GM13977 (cell line): ENCODE results near the gene UBXN2A.
A peak's percentile ranks its signal among the peaks of the same experiment; 100 is the strongest.

Source experiments
- DNase-seq: peaks from one replicate; pipeline ENCODE4 v3.0.0; 2012; ENCODE audit warnings: low spot score
- CTCF ChIP-seq: IDR thresholded peaks from 2 replicates; pipeline ENCODE4 v1.5.1; 2012; ENCODE audit warnings: mild to moderate bottlenecking, control low read depth; ENCODE audit not compliant: insufficient read depth; ENCODE audit errors: extremely low read depth, missing control alignments
- in situ Hi-C: fragments of 300-500 bp; cut with MboI; formaldehyde crosslinking; loops from one replicate; pipeline ENCODE4 v1.12.0; 2022; ENCODE audit warnings: low sequenced_read_pairs, low pct_unique_long_range_greater_than_20kb, mixed read lengths, inconsistent platforms; ENCODE audit not compliant: unreplicated experiment

Gene UBXN2A

GRCh38 chr2:23993736-23994269 lies 53.5 kb downstream of the UBXN2A start:
- in situ Hi-C loops = no loop called here
- DNase-seq = no peak
- no peak for TF ChIP-seq CTCF

DNA sequence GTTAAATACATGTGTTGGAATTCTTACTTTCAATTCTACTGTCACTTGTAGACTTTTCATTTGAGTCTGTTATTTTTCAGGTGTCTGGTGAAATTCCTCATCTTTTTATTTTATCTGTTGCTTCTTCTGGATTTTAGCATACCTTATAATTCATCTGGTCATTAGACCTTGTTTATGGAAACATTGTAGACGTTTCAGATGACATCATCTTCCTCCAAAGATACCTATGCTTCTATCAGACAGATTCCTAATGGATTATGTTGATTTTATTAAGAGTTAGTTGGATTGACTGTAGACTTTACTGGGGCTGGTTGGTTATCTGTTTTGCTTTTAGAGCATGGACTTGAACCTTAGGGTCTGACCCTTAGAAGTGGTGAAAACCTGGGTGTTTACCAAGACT lies 54.3 kb downstream of the UBXN2A start:
- TF ChIP-seq CTCF = no peak
- no peak for DNase-seq
- in situ Hi-C loops = no loop called here

- no peak for DNase-seq
- TF ChIP-seq CTCF = no peak
- in situ Hi-C loops = no loop called here
These were observed 67.4 kb downstream of the UBXN2A start for GRCh38 chr2:24007693-24008092.

GRCh38 chr2:24008672-24009366 lies 68.6 kb downstream of the UBXN2A start:
- in situ Hi-C loops = no loop called here
- TF ChIP-seq CTCF = no peak
- no peak for DNase-seq

- in situ Hi-C loops = no loop called here
- no peak for TF ChIP-seq CTCF
- no peak for DNase-seq
These were observed 69.1 kb downstream of the UBXN2A start for GRCh38 chr2:24009367-24009679.

DNA sequence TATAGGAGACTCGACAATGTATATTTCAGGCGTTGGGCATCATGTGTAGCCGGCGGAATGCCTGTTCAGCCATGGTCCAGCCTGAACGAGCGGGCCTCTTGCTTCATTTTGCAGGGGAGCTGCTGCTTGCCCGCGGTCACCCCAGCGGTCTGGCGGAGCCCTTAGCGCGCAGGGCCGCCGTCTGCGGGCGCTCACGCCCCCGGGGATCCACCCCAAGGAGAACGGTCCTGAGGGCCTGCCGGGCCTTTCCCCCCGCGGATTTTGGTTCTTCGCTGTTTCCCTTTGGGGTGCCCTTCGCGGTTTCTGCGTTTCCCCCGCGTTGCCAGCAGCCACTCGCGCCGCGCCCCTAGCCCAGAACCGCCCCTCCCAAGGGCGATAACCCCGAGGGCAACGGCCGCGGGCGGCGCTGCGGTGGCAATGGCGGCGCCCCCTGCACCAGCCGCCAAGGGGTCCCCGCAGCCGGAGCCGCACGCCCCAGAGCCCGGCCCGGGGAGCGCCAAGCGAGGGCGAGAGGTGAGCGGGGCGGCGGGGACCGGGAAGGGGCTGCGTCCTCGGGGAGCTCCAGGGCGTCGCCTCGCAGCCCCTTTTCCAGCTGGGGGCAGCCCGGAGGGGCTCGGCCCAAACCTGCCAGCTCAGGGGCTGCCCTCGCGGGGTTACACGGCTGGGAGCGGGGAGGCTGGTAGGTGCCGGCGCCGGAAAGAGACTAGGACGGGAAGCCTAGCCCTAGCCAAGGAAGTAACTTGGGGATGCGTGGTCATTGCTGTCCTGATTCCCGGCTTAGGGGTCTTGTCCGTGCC lies 69.6 kb downstream of the UBXN2A start, which contains the start of gene MFSD2B:
Gene MFSD2B (plus strand): TSS at position 406 of the 797 bp plus-strand sequence. CDS start 12 bp downstream, at position 418.
- DNase-seq = peak; percentile 59
- no peak for TF ChIP-seq CTCF
- in situ Hi-C loops = no loop called here
